HG02852 (cell line): ENCODE measurements around the gene TMEM63A.

ENCODE experiments used
- ATAC-seq: cut with Tn5 transposase; IDR thresholded peaks from one replicate; pipeline ENCODE4 v1.9.1; 2021; ENCODE audit warnings: mild to moderate bottlenecking, moderate library complexity; ENCODE audit not compliant: unreplicated experiment

Gene TMEM63A

GRCh38 chr1:225868631-225869330, 13.4 kb downstream of the TMEM63A start:
- no peak for ATAC-seq

GRCh38 chr1:225866981-225867380, 15.2 kb downstream of the TMEM63A start:
- ATAC-seq = no peak

GRCh38 chr1:225866061-225866837, 15.9 kb downstream of the TMEM63A start:
- ATAC-seq = peak; percentile 80

- no peak for ATAC-seq
These were observed 16.7 kb downstream of the TMEM63A start for GRCh38 chr1:225865514-225865913.

GRCh38 chr1:225863167-225863566, 19.0 kb downstream of the TMEM63A start:
- no peak for ATAC-seq

GRCh38 chr1:225862581-225862950, 19.6 kb downstream of the TMEM63A start:
- ATAC-seq = no peak

GRCh38 chr1:225861834-225862580, 20.2 kb downstream of the TMEM63A start:
- ATAC-seq = no peak

- ATAC-seq = no peak
These were observed 21.2 kb downstream of the TMEM63A start for GRCh38 chr1:225860876-225861441.

GRCh38 chr1:225860107-225860506, 22.1 kb downstream of the TMEM63A start:
- ATAC-seq = no peak

GRCh38 chr1:225859151-225859550, 23.0 kb downstream of the TMEM63A start:
- ATAC-seq = no peak

GRCh38 chr1:225857256-225857655, 24.9 kb downstream of the TMEM63A start:
- no peak for ATAC-seq

- ATAC-seq = no peak
These were observed 26.5 kb downstream of the TMEM63A start for GRCh38 chr1:225855503-225856300.

- ATAC-seq = no peak
These were observed 28.7 kb downstream of the TMEM63A start for GRCh38 chr1:225853441-225853840.

GRCh38 chr1:225852413-225853124, 29.6 kb downstream of the TMEM63A start:
- no peak for ATAC-seq

GRCh38 chr1:225851805-225852204, 30.4 kb downstream of the TMEM63A start:
- peak; percentile 52 for ATAC-seq

- no peak for ATAC-seq
These were observed 31.8 kb downstream of the TMEM63A start for GRCh38 chr1:225850370-225850769.

- ATAC-seq = no peak
These were observed 32.3 kb downstream of the TMEM63A start for GRCh38 chr1:225849925-225850324.

GRCh38 chr1:225848030-225848955, 33.9 kb downstream of the TMEM63A start:
- ATAC-seq = peak; percentile 59

- ATAC-seq = peak; percentile 3
These were observed 34.6 kb downstream of the TMEM63A start for GRCh38 chr1:225847610-225848009.
